HFF-Myc (cell line): Measurements from ENCODE around the gene SPIB.
A peak's percentile ranks its signal among the peaks of the same experiment; 100 is the strongest.

Experiments
- DNase-seq: peaks from one replicate; pipeline ENCODE4 v3.0.0-alpha.2; 2011; ENCODE audit warnings: low read depth; ENCODE audit errors: extremely low read depth
- H3K4me3 ChIP-seq: replicated peaks from 2 replicates; pipeline ENCODE4 v1.5.1; 2011; ENCODE audit warnings: low read depth, mild to moderate bottlenecking, control low read depth, low read length
- CTCF ChIP-seq: IDR thresholded peaks from 2 replicates; pipeline ENCODE4 v1.5.1; 2012; ENCODE audit warnings: mild to moderate bottlenecking, low read depth, low read length, control low read depth; ENCODE audit errors: missing control alignments

The SPIB gene

GRCh38 chr19:50477751-50478515 lies 59.2 kb downstream of the SPIB start:
- DNase-seq, result no peak
- no peak overlapping the region; the same call in 1 of the 2 replicates for H3K4me3 ChIP-seq
- TF ChIP-seq CTCF, result no peak

GRCh38 chr19:50478901-50479715 lies 60.4 kb downstream of the SPIB start:
- DNase-seq, result no peak
- peak; percentile 84 for TF ChIP-seq CTCF
- H3K4me3 ChIP-seq, result no peak overlapping the region

- DNase-seq, result no peak
- TF ChIP-seq CTCF, result no peak
- no peak overlapping the region for H3K4me3 ChIP-seq
These were observed 61.1 kb downstream of the SPIB start for GRCh38 chr19:50479761-50480251.

GRCh38 chr19:50480281-50481111 lies 61.8 kb downstream of the SPIB start:
- DNase-seq, result no peak

More at GRCh38 chr19:50480281-50481111, 61.8 kb downstream of the SPIB start:
- H3K4me3 ChIP-seq, result no peak overlapping the region
- TF ChIP-seq CTCF, result no peak
